ENCODE data around the gene LACRT. TPM values are rescaled to one million over a fixed set of nuclear protein-coding genes. Genes with fewer than 3 reads are reported as not detected.
A peak's percentile ranks its signal among the peaks of the same experiment; 100 is the strongest.

The LACRT gene
- total and polyA plus RNA-seq, 9 of the 15 experiments (the other 6 are each of a cell fraction or from before 2014, with no cell fraction given) = not detected

DNA sequence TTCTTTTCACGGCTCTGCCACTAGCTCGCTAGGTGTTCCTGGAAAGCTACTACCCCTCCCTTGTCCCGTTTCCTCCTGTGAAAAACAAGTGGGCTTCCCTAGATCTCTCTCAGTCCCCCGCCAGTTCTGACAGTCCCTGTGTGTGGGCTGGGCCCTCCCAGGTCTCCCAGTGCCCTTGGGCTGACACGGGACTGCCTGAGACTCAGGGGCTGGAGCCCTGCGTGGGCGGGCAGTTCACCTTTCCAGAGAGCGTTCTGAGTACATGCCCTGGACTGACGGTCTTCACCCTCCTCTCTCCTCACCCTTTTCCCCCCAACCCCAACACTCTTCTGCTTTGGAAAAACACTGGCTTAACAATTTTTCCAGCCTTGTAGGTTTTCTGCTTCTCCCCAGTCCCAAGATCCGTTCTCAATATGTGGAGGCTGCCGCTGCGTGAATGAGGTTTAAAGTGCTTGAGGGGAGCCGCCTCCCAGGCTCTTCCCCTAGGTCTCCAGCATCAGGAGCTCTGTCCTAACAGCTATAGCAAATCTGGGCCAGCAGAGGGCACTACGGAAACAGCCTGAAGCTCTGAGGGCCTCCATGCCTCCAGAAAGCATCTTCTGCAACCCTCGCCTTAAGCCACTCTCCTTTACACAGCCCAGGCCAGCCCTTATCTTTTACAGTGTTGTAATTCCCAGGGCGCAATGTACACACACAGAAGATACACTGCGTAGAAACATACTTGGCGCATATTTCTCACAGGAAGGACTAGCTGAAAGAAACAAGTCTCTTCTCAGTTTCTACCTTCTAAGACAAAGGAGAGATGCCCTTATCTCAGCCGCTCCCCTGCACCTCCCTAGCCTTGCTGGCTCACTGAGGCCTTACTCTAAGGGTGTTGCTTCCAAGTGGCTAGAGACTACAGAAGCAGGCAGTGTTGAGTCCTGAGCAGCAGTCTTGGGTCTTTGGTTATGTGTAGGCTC is 23.9 kb upstream of the LACRT start:
- Histone ChIP-seq H3K9me1 (ENCODE audit: control insufficient read depth, insufficient read depth, low read length) (no peaks in the 10 kb centered on the region), H3K4me1 (replicated peaks in 1 of 2; ENCODE audit: control insufficient read depth in 2 of 2, insufficient read depth in 2 of 2, low read length in 2 of 2) (no peaks in the 10 kb centered on the region), H2AFZ (ENCODE audit: low read depth, low read length) (no peak overlapping the region), H4K20me1 (replicated peaks; ENCODE audit: control insufficient read depth, insufficient read depth, low read length) (0 out of 2 replicates have a peak, but pooled peaks cover 2% of the 10 kb centered on the region), H3K9ac (ENCODE audit: insufficient read depth in 1 of 2, low read depth in 2 of 2, low read length in 2 of 2) (no peak overlapping the region), H3K4me3 (no peak overlapping the region), H3K9me3 (replicated peaks; ENCODE audit: control insufficient read depth, insufficient read depth, low read depth, low read length) (no peaks in the 10 kb centered on the region), H3K27ac (ENCODE audit: extremely low read depth, low read depth, low read length) (no peak overlapping the region), H3K79me2 (ENCODE audit: control insufficient read depth, insufficient read depth, low read length) (no peaks in the 10 kb centered on the region), H3K27me3 (ENCODE audit: control insufficient read depth in 2 of 2, insufficient read depth in 2 of 2, low read length in 2 of 2) (peaks cover 13 to 14% of the 10 kb centered on the region in 2 experiments; a peak in 3 of 5 replicates), H3K4me2 (ENCODE audit: insufficient read depth, low read length) (no peak overlapping the region), H3K36me3 (ENCODE audit: control insufficient read depth, insufficient read depth, low read length) (no peaks in the 10 kb centered on the region)
- in situ Hi-C loops (cut with MboI) = no loop called here
- WGBS (ENCODE audit: insufficient coverage, low coverage, missing lambda C conversion rate) = 2% methylated on average over 18 of the region's 19 CpGs
- DNase-seq (ENCODE audit: extremely low read depth in 1 of 4, low spot score in 3 of 4) (peak; percentile 63 to 68 (median 66)), FAIRE-seq (peak; percentile 85), ATAC-seq (peak; percentile 98)
- intact Hi-C loops (cut with micrococcal nuclease) = loop anchor here (5.0 kb wide), 1 partner anchor 56 kb away; no protein-coding TSS in a partner anchor
- ChIA-PET POLR2A (interaction anchor here (0.6 to 0.7 kb wide), 2 partner anchors 25 to 52 kb away, joined by 3 read pairs; no protein-coding TSS in a partner anchor), CTCF (ENCODE audit: low intra/inter-chr PET ratio) (interaction anchor here (0.5 to 0.6 kb wide), 2 partner anchors 21 to 174 kb away, joined by 3 to 5 read pairs; no protein-coding TSS in a partner anchor)
- no TSS peak for BruUV-seq (replicated peaks)
- TF ChIP-seq, protein P1, sequence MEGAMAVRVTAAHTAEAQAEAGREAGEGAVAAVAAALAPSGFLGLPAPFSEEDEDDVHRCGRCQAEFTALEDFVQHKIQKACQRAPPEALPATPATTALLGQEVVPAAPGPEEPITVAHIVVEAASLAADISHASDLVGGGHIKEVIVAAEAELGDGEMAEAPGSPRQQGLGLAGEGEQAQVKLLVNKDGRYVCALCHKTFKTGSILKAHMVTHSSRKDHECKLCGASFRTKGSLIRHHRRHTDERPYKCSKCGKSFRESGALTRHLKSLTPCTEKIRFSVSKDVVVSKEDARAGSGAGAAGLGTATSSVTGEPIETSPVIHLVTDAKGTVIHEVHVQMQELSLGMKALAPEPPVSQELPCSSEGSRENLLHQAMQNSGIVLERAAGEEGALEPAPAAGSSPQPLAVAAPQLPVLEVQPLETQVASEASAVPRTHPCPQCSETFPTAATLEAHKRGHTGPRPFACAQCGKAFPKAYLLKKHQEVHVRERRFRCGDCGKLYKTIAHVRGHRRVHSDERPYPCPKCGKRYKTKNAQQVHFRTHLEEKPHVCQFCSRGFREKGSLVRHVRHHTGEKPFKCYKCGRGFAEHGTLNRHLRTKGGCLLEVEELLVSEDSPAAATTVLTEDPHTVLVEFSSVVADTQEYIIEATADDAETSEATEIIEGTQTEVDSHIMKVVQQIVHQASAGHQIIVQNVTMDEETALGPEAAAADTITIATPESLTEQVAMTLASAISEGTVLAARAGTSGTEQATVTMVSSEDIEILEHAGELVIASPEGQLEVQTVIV (CRISPR knock-in tag; IDR thresholded peaks at IDR 0.05; ENCODE audit: borderline replicate concordance) = no peak
- TF ChIP-seq, protein P2, sequence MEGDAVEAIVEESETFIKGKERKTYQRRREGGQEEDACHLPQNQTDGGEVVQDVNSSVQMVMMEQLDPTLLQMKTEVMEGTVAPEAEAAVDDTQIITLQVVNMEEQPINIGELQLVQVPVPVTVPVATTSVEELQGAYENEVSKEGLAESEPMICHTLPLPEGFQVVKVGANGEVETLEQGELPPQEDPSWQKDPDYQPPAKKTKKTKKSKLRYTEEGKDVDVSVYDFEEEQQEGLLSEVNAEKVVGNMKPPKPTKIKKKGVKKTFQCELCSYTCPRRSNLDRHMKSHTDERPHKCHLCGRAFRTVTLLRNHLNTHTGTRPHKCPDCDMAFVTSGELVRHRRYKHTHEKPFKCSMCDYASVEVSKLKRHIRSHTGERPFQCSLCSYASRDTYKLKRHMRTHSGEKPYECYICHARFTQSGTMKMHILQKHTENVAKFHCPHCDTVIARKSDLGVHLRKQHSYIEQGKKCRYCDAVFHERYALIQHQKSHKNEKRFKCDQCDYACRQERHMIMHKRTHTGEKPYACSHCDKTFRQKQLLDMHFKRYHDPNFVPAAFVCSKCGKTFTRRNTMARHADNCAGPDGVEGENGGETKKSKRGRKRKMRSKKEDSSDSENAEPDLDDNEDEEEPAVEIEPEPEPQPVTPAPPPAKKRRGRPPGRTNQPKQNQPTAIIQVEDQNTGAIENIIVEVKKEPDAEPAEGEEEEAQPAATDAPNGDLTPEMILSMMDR (IDR thresholded peaks at IDR 0.05 in 2 of 3, conservative IDR thresholded peaks at IDR 0.05 in 1 of 3; ENCODE audit: insufficient read depth in 2 of 3, low read depth in 1 of 3, low read length in 3 of 3) = peak; percentile 74 to 84 (median 75)
- no peak for TF ChIP-seq RFX1 (IDR thresholded peaks at IDR 0.05)
- TF ChIP-seq CTBP1 (IDR thresholded peaks at IDR 0.05; ENCODE audit: borderline replicate concordance) = peak; percentile 24; the same call in 1 of the 2 replicates
- TF ChIP-seq, protein P3, sequence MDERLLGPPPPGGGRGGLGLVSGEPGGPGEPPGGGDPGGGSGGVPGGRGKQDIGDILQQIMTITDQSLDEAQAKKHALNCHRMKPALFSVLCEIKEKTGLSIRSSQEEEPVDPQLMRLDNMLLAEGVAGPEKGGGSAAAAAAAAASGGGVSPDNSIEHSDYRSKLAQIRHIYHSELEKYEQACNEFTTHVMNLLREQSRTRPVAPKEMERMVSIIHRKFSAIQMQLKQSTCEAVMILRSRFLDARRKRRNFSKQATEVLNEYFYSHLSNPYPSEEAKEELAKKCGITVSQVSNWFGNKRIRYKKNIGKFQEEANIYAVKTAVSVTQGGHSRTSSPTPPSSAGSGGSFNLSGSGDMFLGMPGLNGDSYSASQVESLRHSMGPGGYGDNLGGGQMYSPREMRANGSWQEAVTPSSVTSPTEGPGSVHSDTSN (CRISPR knock-in tag; IDR thresholded peaks at IDR 0.05; ENCODE audit: low read depth) = no peak
- TF ChIP-seq, protein P3 (tag; conservative IDR thresholded peaks at IDR 0.05; ENCODE audit: low read depth) = no peak
- TF ChIP-seq, protein P4, sequence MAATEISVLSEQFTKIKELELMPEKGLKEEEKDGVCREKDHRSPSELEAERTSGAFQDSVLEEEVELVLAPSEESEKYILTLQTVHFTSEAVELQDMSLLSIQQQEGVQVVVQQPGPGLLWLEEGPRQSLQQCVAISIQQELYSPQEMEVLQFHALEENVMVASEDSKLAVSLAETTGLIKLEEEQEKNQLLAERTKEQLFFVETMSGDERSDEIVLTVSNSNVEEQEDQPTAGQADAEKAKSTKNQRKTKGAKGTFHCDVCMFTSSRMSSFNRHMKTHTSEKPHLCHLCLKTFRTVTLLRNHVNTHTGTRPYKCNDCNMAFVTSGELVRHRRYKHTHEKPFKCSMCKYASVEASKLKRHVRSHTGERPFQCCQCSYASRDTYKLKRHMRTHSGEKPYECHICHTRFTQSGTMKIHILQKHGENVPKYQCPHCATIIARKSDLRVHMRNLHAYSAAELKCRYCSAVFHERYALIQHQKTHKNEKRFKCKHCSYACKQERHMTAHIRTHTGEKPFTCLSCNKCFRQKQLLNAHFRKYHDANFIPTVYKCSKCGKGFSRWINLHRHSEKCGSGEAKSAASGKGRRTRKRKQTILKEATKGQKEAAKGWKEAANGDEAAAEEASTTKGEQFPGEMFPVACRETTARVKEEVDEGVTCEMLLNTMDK (IDR thresholded peaks at IDR 0.05; ENCODE audit: borderline replicate concordance, insufficient read depth, low read depth, low read length, poor library complexity, severe bottlenecking) = peak; percentile 8
- peak; percentile 27; the same call in 1 of the 2 replicates for TF ChIP-seq EGR1 (conservative IDR thresholded peaks at IDR 0.05)
- TF ChIP-seq MEIS2 (IDR thresholded peaks at IDR 0.05; ENCODE audit: partially characterized antibody) = no peak

Measured in K562 (cell line).